Parathyroid adenoma (tissue), 2 donors: Measurements from ENCODE around the gene UQCC2.

ENCODE experiments used
- H2AFZ ChIP-seq: fragments of 300-600 bp; sonication (generic); one replicate; pipeline ENCODE4 v1.7.0; 2017; ENCODE audit warnings: antibody characterized with exemption, mild to moderate bottlenecking
- H3K27ac ChIP-seq: fragments of 300-600 bp; sonication (generic); one replicate; pipeline ENCODE4 v1.7.0; 2017
- H3K27me3 ChIP-seq: fragments of 300-600 bp; sonication (generic); one replicate; pipeline ENCODE4 v1.7.0; 2017; ENCODE audit warnings: low read length; ENCODE audit not compliant: control insufficient read depth, insufficient read depth
- H3K36me3 ChIP-seq: fragments of 300-600 bp; sonication (generic); one replicate; pipeline ENCODE4 v1.7.0; 2017; ENCODE audit warnings: low read length; ENCODE audit not compliant: control insufficient read depth, insufficient read depth
- H3K4me1 ChIP-seq: fragments of 300-600 bp; sonication (generic); one replicate; pipeline ENCODE4 v1.7.0; 2017; ENCODE audit warnings: control low read depth
- H3K4me2 ChIP-seq: fragments of 300-600 bp; sonication (generic); one replicate; pipeline ENCODE4 v1.7.0; 2017; ENCODE audit warnings: low read length
- H3K4me3 ChIP-seq: fragments of 300-600 bp; sonication (generic); one replicate; pipeline ENCODE4 v1.7.0; 2017; ENCODE audit warnings: low read depth, low read length
- H3K79me2 ChIP-seq: fragments of 300-600 bp; sonication (generic); one replicate; pipeline ENCODE4 v1.7.0; 2017; ENCODE audit warnings: control low read depth
- H3K9ac ChIP-seq: fragments of 300-600 bp; sonication (generic); one replicate; pipeline ENCODE4 v1.7.0; 2017; ENCODE audit warnings: mild to moderate bottlenecking
- H3K9me3 ChIP-seq: fragments of 300-600 bp; sonication (generic); one replicate; pipeline ENCODE4 v1.7.0; 2017; ENCODE audit warnings: low read length; ENCODE audit not compliant: control insufficient read depth
- CTCF ChIP-seq: fragments of 300-600 bp; sonication (generic); IDR thresholded peaks from one replicate; pipeline ENCODE4 v1.7.0; 2017; ENCODE audit warnings: antibody characterized with exemption, mild to moderate bottlenecking
- donor health status: primary hyperparathyroidism.

UQCC2 gene

DNA sequence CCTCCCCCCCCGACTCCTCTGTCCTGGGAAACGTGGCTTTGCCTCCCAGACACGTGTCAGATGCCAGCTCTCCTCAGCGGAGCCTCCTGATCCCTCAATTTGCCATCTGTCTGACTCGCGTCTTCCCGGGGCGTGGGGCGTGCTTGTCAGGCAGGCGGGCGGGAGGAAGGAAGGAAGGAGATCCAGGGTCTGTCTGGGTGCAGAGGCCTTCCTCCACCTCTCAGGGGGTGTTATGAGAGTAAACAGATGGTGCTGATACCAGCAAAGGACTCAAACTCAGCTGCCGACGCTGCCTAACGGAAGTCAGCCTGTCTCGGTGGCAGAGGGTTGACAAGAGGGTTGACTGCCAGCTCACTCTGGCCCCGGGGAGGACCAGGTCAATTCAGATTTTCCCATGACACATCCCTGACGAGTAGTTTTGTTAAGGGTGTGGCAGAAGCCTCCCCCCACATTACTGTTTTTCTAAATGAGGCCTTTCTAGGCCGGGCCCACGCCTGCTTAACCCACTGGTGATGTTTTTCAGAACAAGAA is 17.0 kb downstream of the UQCC2 start:
- H3K4me2 ChIP-seq: no peak overlapping the region
- no peak overlapping the region for H3K4me3 ChIP-seq
- H3K9me3 ChIP-seq: no peaks in the 10 kb centered on the region
- H3K79me2 ChIP-seq: no peaks in the 10 kb centered on the region
- no peaks in the 10 kb centered on the region for H3K27me3 ChIP-seq
- no peaks in the 10 kb centered on the region for H3K4me1 ChIP-seq
- no peaks in the 10 kb centered on the region for H3K36me3 ChIP-seq
- TF ChIP-seq CTCF: no peak
- no peak overlapping the region for H3K27ac ChIP-seq
- H3K9ac ChIP-seq: no peak overlapping the region
- no peak overlapping the region for H2AFZ ChIP-seq

- no peak for TF ChIP-seq CTCF
- Histone ChIP-seq H3K9ac (no peak overlapping the region), H3K9me3 (no peaks in the 10 kb centered on the region), H3K4me1 (no peaks in the 10 kb centered on the region), H3K27ac (no peak overlapping the region), H3K27me3 (no peaks in the 10 kb centered on the region), H3K36me3 (no peaks in the 10 kb centered on the region), H2AFZ (no peak overlapping the region), H3K79me2 (no peaks in the 10 kb centered on the region), H3K4me2 (no peak overlapping the region), H3K4me3 (no peak overlapping the region)
Measured at GRCh38 chr6:33693186-33694105, 18.1 kb downstream of the UQCC2 start.

GRCh38 chr6:33692760-33693158 is 18.7 kb downstream of the UQCC2 start:
- Histone ChIP-seq H3K36me3 (no peaks in the 10 kb centered on the region), H3K27me3 (no peaks in the 10 kb centered on the region), H3K9me3 (no peaks in the 10 kb centered on the region), H3K4me3 (no peak overlapping the region), H3K4me2 (no peak overlapping the region), H3K27ac (no peak overlapping the region), H2AFZ (no peak overlapping the region), H3K4me1 (no peaks in the 10 kb centered on the region), H3K79me2 (no peaks in the 10 kb centered on the region), H3K9ac (no peak overlapping the region)
- no peak for TF ChIP-seq CTCF

DNA sequence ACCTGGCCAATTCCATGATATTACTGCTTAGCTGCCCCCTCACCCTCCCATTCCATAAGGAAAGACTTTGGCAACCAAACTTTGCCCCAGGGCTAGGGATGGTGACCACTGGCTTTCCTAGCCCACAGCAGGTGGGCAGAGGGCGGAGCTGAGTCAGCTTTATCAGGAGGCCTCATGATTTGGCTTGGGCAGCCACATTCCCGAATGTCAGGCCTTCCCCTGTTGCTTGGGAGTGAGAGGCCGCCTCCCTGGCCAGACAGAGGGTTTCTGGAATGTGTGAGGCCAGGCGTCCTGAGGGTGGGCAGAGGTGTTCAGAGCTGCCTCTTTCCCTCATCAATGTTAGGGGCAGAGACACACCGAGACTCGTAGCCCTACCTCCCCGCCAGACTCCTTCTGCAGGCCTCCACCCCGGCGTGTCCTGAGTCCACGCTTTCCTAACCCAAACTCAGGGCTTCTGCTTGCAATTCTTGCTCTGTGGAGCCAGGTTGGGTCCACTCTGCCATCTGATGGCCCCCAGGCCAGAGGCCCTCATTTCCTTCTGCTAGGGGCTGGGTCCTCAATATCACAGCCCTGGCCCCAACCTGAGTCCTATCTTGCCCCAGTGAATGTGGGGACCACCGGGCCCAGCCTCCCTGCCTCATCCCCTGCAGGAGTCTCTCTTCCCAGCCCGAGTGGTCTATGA is 19.3 kb downstream of the UQCC2 start:
- Histone ChIP-seq H3K27ac (no peak overlapping the region), H3K27me3 (no peaks in the 10 kb centered on the region), H2AFZ (no peak overlapping the region), H3K4me3 (no peak overlapping the region), H3K4me1 (no peaks in the 10 kb centered on the region), H3K9ac (no peak overlapping the region), H3K9me3 (no peaks in the 10 kb centered on the region), H3K4me2 (no peak overlapping the region), H3K79me2 (no peaks in the 10 kb centered on the region), H3K36me3 (no peaks in the 10 kb centered on the region)
- no peak for TF ChIP-seq CTCF
